ENCODE results near the gene RELA.
A peak's percentile ranks its signal among the peaks of the same experiment; 100 is the strongest.

The RELA gene

GRCh38 chr11:65636108-65637031 lies 26.3 kb downstream of the RELA start:
- H3K27ac ChIP-seq: peak overlapping the region in 4 of 21 experiments; percentile 13 to 62 (median 44)
- H3K4me3 ChIP-seq: no peak overlapping the region

GRCh38 chr11:65634905-65635731 lies 27.6 kb downstream of the RELA start:
- Histone ChIP-seq H3K4me3 (no peak overlapping the region), H3K27ac (no peak overlapping the region)

GRCh38 chr11:65634440-65634839 lies 28.3 kb downstream of the RELA start:
- Histone ChIP-seq H3K27ac (no peak overlapping the region), H3K4me3 (no peak overlapping the region)

DNA sequence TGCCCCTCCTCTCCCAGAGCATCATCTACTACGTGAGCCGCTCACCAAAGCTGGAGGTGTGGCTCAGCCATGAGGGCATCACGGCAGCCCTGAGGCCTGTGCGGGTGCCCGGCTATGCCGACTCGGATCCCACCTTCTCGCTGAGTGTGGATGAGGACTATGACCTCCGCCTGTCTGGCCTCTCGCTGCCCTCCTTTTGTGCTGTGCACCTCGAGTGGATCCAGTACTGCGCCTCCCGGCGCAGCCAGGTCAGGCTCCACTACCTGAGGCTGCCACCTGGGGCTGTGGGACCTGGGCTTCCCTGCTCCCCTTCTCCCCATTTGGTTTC lies 28.6 kb downstream of the RELA start:
- no peak overlapping the region for H3K27ac ChIP-seq
- H3K4me3 ChIP-seq: no peak overlapping the region

DNA sequence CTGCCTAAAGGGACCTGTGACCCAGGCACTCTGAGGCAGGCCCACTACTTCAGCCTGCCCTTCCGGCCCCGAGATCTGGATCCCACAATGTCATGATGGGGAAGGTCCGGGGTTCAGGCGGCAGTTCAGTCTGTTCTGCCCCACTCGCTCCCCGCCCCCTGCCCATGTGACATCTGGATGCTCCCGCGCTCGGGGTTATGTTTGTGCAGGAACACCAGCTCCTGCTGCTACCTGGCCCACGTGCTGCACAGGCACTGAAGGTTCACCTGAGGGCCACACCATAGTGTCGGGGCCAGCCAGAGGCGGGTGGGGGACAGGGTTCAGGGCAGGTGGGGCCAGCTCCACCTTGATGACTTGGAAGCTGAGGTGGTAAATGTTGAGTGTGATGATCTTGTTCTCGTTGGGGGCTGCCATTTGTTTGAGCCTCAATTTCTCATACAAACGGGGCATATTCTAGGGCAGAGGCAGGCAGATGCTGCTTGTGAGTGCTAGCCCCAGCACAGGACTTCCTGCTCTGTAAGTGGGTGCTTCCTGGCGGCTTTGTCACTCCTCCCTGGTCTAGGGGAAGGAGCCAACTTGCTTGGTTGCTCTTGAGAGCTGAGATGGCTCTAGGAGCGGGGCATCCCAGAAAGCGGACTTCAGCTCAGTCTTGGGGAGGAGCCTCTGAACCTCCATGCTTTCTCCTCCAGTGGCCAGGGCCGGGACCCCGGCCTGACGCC lies 29.2 kb downstream of the RELA start:
- H3K27ac ChIP-seq: no peak overlapping the region

GRCh38 chr11:65630215-65630614 lies 32.5 kb downstream of the RELA start:
- Histone ChIP-seq H3K27ac (no peak overlapping the region), H3K4me3 (no peak overlapping the region)

More for the DNA sequence above, 29.2 kb downstream of the RELA start:
- H3K4me3 ChIP-seq: no peak overlapping the region

DNA sequence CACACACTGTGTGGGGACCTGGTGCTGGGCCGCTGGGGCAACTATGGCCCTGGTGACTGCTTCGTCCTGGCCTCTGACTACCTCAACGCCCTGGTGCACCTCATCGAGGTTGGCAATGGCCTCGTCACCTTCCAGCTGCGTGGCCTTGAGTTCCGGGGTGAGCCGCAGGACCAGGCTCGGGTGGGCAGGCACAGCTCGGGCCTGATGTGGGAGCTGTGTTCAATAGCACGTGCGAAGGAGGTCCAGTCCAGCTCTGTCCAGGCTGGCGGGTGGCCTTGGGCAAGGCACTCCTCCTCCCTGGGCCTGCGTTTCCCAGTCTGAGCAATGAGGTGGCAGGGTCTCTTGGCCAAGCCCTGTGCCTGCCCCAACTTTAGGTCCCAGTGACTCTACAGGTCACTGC lies 33.1 kb downstream of the RELA start:
- H3K27ac ChIP-seq: no peak overlapping the region
- no peak overlapping the region for H3K4me3 ChIP-seq

DNA sequence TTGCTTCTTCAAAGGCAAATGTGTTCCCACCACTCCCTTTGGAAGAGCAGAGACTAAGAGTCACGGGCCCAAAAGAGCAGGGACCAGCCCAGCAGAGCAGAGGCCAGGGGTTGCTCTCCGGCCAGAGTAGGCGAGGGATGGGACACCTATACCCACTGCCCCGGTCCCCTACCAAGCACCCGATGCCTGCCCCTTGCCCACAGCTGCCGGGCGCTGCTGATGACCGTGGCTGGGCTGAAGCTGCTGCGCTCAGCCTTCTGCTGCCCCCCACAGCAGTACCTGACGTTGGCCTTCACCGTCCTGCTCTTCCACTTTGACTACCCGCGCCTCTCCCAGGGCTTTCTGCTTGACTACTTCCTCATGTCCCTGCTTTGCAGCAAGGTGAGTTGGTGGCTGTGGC lies 35.5 kb downstream of the RELA start:
- Histone ChIP-seq H3K27ac (no peak overlapping the region), H3K4me3 (no peak overlapping the region)

DNA sequence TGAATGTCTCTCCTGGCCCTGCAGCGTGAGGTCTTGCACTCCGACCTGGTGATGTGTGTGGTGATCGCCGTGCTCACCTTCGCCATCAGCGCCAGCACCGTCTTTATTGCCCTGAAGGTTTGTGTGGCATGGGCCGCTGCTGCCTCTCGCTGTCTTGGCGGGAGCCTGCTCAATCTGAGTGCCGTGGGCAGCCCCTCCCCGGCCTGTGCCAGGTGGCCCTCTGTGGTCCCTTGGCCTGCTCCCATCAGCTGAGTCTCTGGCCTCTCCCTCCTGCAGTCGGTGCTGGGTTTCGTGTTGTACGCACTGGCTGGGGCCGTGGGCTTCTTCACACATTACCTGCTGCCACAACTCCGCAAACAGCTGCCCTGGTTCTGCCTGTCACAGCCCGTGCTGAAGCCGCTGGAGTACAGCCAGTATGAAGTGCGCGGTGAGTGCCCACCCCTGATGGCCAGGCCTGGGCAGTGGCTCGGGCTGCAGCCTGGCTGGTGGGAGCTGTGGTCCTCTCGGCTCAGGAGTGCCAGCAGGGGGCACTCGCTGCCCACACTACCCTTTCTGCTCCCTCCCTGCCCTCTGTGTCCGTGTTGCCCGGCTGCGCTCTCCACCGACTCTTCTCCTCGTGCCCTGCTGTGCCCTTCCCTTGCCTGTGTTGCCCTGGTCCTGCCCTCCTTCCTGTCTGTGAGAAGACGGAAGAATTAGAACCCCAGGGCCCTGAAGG lies 36.9 kb downstream of the RELA start:
- Histone ChIP-seq H3K4me3 (no peak overlapping the region), H3K27ac (no peak overlapping the region)

GRCh38 chr11:65624931-65625627 lies 37.6 kb downstream of the RELA start:
- Histone ChIP-seq H3K4me3 (no peak overlapping the region), H3K27ac (no peak overlapping the region)

- H3K27ac ChIP-seq: no peak overlapping the region
- no peak overlapping the region for H3K4me3 ChIP-seq
These were observed 38.7 kb downstream of the RELA start for GRCh38 chr11:65623852-65624616.

DNA sequence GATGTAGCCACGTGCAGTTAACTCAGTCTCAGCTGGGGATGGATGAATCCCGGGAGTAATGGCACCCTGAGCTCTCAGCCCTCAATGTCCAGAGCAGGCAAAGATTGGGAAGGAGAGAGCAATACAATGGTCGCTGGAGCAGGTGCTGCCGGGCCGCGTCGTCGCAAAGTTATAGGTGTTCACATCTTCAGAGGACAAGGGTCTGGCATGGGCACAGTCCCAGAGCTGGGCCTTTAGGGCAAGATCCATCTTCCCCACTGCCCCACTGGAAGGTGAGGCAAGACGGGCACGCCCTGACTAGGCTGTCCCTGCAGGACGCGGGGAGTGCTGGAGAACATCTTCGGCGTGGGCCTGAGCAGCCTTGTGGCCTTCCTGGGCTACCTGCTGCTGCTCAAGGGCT lies 39.5 kb downstream of the RELA start:
- Histone ChIP-seq H3K4me3 (no peak overlapping the region), H3K27ac (no peak overlapping the region)

DNA sequence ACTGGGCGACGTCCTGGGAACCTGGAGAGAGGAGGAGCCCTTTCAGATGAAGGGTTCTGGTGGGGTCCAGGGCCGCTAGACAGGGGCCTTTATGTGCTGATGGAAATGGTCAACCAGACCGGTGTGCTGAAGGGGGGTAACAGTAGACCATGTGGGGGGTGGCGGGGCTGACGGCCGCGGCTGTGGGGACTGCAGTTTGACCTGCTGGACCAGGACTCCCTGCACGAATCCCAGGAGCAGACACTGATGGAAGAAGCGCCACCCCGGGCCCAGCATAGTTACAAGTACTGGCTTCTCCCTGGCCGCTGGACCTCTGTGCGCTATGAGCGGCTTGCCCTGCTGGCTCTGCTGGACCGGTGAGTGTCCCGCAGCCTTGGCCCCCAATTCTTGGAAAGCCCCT lies 40.7 kb downstream of the RELA start:
- Histone ChIP-seq H3K27ac (no peak overlapping the region), H3K4me3 (no peak overlapping the region)

- H3K4me3 ChIP-seq: no peak overlapping the region
- no peak overlapping the region for H3K27ac ChIP-seq
These were observed 41.3 kb downstream of the RELA start for GRCh38 chr11:65621460-65621859.

DNA sequence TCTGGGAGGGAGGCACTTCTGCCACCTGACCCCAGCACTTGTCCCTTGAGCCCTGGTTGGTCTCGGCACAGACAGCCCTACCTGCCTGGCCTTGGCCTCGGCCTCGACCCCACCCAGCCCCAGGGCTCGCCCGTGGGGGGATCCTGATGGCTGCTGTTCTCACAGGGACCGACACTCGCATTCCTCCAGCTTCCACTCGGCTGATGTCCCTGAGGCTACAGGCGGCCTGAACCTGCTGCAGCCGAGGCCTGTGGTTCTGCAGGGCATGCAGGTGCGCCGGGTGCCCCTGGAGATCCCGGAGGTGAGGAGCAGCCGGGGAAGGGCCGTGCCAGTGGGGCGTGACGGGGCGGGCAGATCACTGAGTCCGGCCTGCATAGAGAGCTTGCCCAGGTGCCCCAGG lies 42.0 kb downstream of the RELA start:
- Histone ChIP-seq H3K4me3 (no peak overlapping the region), H3K27ac (no peak overlapping the region)

DNA sequence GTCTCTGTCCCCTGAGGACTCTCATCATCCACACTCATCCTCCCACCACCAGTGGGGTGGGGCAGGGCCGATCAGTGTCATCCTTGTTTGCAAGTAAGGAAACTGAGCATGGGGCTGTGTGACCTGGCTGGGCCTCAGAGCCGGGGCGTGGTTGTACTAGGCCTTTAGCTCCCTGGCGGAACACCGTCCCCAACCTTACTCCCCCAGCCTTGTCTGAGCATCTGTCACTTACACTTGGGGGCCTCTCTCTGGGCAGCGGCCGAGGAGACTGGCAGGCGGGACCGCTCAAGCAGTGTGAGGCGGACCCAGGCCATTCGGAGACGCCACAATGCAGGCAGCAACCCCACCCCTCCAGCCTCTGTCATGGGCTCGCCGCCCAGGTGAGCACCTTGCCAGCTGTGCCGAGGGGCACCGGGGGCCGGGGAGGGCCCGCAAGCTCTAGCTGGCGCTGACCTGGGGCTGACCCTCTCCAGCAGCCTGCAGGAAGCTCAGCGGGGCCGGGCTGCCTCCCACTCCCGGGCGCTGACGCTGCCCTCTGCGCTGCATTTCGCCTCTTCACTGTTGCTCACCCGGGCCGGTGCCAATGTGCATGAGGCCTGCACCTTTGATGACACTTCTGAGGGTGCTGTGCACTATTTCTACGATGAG lies 43.3 kb downstream of the RELA start:
- Histone ChIP-seq H3K4me3 (no peak overlapping the region), H3K27ac (no peak overlapping the region)

DNA sequence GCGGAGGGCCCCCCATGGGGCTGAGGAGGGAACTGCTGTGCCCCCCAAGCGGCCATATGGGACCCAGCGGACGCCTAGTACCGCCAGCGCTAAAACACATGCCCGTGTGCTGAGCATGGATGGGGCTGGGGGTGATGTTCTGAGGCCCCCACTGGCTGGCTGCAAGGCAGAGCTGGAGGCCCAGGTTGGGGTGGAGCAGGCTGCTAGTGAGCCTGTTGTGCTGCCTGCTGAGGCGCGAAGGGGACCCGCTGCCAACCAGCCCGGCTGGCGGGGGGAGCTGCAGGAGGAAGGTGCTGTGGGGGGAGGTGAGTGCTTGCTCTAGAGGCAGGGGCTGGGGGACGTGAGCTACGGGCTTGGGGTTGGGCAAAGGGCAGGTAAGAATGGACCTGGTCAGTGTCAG lies 44.0 kb downstream of the RELA start:
- H3K4me3 ChIP-seq: no peak overlapping the region
- H3K27ac ChIP-seq: no peak overlapping the region

Data from skin epidermis (tissue), 12 donors.